HCT116 (cell line): ENCODE data around the gene NFKB2. TPM values are rescaled to one million over a fixed set of nuclear protein-coding genes. Genes with fewer than 3 reads are reported as not detected.

Experiments
- ATAC-seq: fragments of 200-7000 bp; cut with Tn5 transposase; 2 replicates; pipeline ENCODE4 v1.9.1; 2020; ENCODE audit warnings: mild to moderate bottlenecking, moderate library complexity
- BruUV-seq: library from RNA; stranded (reverse); fragments of 400-500 nt; replicated peaks from 2 replicates; lab custom pipeline; 2021; lab: Mats Ljungman, UMichigan
- CTCF ChIA-PET: fragments of 300-600 bp; sonication (Branson Sonifier 250); formaldehyde crosslinking; loops from one replicate; lab custom pipeline; 2021; ENCODE audit warnings: antibody characterized with exemption; lab: Charles Lee
- POLR2A ChIA-PET: fragments of 300-600, 350-600 bp; sonication (Branson Sonifier 250); formaldehyde crosslinking; loops from one replicate; lab custom pipeline; 2021; ENCODE audit warnings: antibody characterized with exemption; lab: Charles Lee
- RAD21 ChIA-PET, 2 experiments: fragments of 300-600 bp; sonication (Branson Sonifier 250); formaldehyde crosslinking; loops; one replicate each; lab custom pipeline; 2023; ENCODE audit warnings: low total read pairs in 2 of 2; ENCODE audit not compliant: uncharacterized antibody in 2 of 2, unreplicated experiment in 2 of 2, low non-redundant PET in 1 of 2; lab: Charles Lee
- DNase-seq: peaks from one replicate; pipeline ENCODE4 v3.0.0-alpha.2; 2010; ENCODE audit warnings: low read depth, low spot score
- H2AFZ ChIP-seq: fragments of 200-600 bp; shearing (Covaris generic), sonication (generic); 2 replicates; pipeline ENCODE4 v1.6.1; 2017; ENCODE audit warnings: low read depth, mixed run types, mixed read lengths, antibody characterized with exemption, low read length; ENCODE audit not compliant: poor library complexity, severe bottlenecking
- H3K27ac ChIP-seq: 2 replicates; pipeline ENCODE4 v1.5.1; 2012; ENCODE audit warnings: low read depth, low read length
- H3K27me3 ChIP-seq: fragments of 200-600 bp; sonication (generic); 2 replicates; pipeline ENCODE4 v1.6.1; 2016; ENCODE audit warnings: mixed run types, low read length, mixed read lengths; ENCODE audit not compliant: insufficient read depth
- H3K36me3 ChIP-seq, 2 experiments: fragments of 200-500 bp in 1 of 2; fragments of 200-600 bp in 1 of 2; sonication (Bioruptor generic) in 1 of 2; sonication (generic) in 1 of 2; 2 replicates each; pipeline versions ENCODE4 v1.5.1 to v1.6.1; 2014 to 2016; ENCODE audit warnings: low read length in 2 of 2, inconsistent platforms in 1 of 2, mixed read lengths in 1 of 2, mixed run types in 1 of 2; ENCODE audit not compliant: insufficient read depth in 2 of 2, control insufficient read depth in 1 of 2
- H3K4me1 ChIP-seq, 2 experiments: fragments of 200-600 bp in 1 of 2; sonication (generic) in 1 of 2; 2 replicates each; pipeline versions ENCODE4 v1.5.1 to v1.6.1; 2012 to 2017; ENCODE audit warnings: low read length in 2 of 2, inconsistent platforms in 1 of 2, mild to moderate bottlenecking in 1 of 2, mixed read lengths in 1 of 2, mixed run types in 1 of 2, moderate library complexity in 1 of 2; ENCODE audit not compliant: insufficient read depth in 2 of 2, control insufficient read depth in 1 of 2
- H3K4me2 ChIP-seq: fragments of 200-600 bp; sonication (generic); 2 replicates; pipeline ENCODE4 v1.6.1; 2017; ENCODE audit warnings: mixed run types, low read length, mixed read lengths
- H3K4me3 ChIP-seq, 2 experiments: fragments of 200-600 bp in 1 of 2; sonication (generic) in 1 of 2; replicated peaks in 1 of 2; 2 replicates each; pipeline ENCODE4 v1.5.1; 2011 to 2016; ENCODE audit warnings: low read length in 2 of 2, control low read depth in 1 of 2, low read depth in 1 of 2, mild to moderate bottlenecking in 1 of 2, mixed read lengths in 1 of 2, mixed run types in 1 of 2
- H3K79me2 ChIP-seq: fragments of 200-600 bp; sonication (generic); 2 replicates; pipeline ENCODE4 v1.6.1; 2017; ENCODE audit warnings: mild to moderate bottlenecking, mixed run types, low read length, moderate library complexity, mixed read lengths; ENCODE audit not compliant: insufficient read depth
- H3K9ac ChIP-seq: fragments of 200-600 bp; sonication (generic); 2 replicates; pipeline ENCODE4 v1.6.1; 2016; ENCODE audit warnings: low read length, mixed read lengths
- H3K9me2 ChIP-seq: fragments of 200-600 bp; sonication (generic), shearing (Covaris generic); 2 replicates; pipeline ENCODE4 v1.6.1; 2017; ENCODE audit warnings: mixed run types, mild to moderate bottlenecking, moderate library complexity; ENCODE audit not compliant: insufficient read depth
- H3K9me3 ChIP-seq, 2 experiments: fragments of 200-500 bp in 1 of 2; fragments of 200-600 bp in 1 of 2; sonication (Bioruptor generic) in 1 of 2; sonication (generic) in 1 of 2; 2 replicates each; pipeline ENCODE4 v1.6.1; 2014 to 2017; ENCODE audit warnings: low read length in 2 of 2, mixed read lengths in 2 of 2, inconsistent platforms in 1 of 2, low read depth in 1 of 2, mild to moderate bottlenecking in 1 of 2, mixed run types in 1 of 2, moderate library complexity in 1 of 2; ENCODE audit not compliant: control insufficient read depth in 1 of 2, insufficient read depth in 1 of 2
- H4K20me1 ChIP-seq: fragments of 200-600 bp; sonication (generic), shearing (Covaris generic); 2 replicates; pipeline ENCODE4 v1.6.1; 2017; ENCODE audit warnings: mixed run types, mild to moderate bottlenecking, moderate library complexity; ENCODE audit not compliant: insufficient read depth
- ATF3 ChIP-seq: IDR thresholded peaks from 2 replicates; pipeline ENCODE4 v1.6.1; 2012
- CBX3 ChIP-seq: IDR thresholded peaks from 2 replicates; pipeline ENCODE4 v1.6.1; 2012; ENCODE audit warnings: low read depth
- EGR1 ChIP-seq: IDR thresholded peaks from 2 replicates; pipeline ENCODE4 v1.6.1; 2012; ENCODE audit warnings: low read depth
- ELF1 ChIP-seq: IDR thresholded peaks from 2 replicates; pipeline ENCODE4 v1.6.1; 2012; ENCODE audit warnings: low read depth, borderline replicate concordance
- EZH2 ChIP-seq: fragments of 200-600 bp; sonication (generic); IDR thresholded peaks from 2 replicates; pipeline ENCODE4 v1.6.1; 2017; ENCODE audit warnings: antibody characterized with exemption, mixed run types
- MAX ChIP-seq: IDR thresholded peaks from 2 replicates; pipeline ENCODE4 v1.6.1; 2012
- POLR2A ChIP-seq: IDR thresholded peaks from 2 replicates; pipeline ENCODE4 v1.7.0; 2011; ENCODE audit warnings: borderline replicate concordance; ENCODE audit not compliant: insufficient read depth, insufficient read length; ENCODE audit errors: extremely low read depth
- POLR2AphosphoS5 ChIP-seq: IDR thresholded peaks from 2 replicates; pipeline ENCODE4 v1.6.1; 2011; ENCODE audit warnings: mild to moderate bottlenecking, low read depth, low read length, moderate library complexity
- SP1 ChIP-seq: IDR thresholded peaks from 2 replicates; pipeline ENCODE4 v1.6.1; 2012; ENCODE audit warnings: low read depth
- YY1 ChIP-seq: IDR thresholded peaks from 2 replicates; pipeline ENCODE4 v1.6.1; 2011; ENCODE audit warnings: low read length, low read depth, moderate library complexity, mild to moderate bottlenecking; ENCODE audit not compliant: insufficient replicate concordance; ENCODE audit errors: extremely low read depth
- intact Hi-C: fragments of 100-400 bp; cut with micrococcal nuclease; formaldehyde crosslinking; loops from 2 replicates; pipeline ENCODE4 v1.10.0; 2022
- total RNA-seq: library from RNA; stranded (reverse); gene quantifications from one replicate; pipeline ENCODE4 v1.2.1, GENCODE V29; 2021; ENCODE audit not compliant: unreplicated experiment

The NFKB2 gene
- total RNA-seq, 1 experiment from 2014 or later, result 115 TPM

- no peaks in the 10 kb centered on the region for H4K20me1 ChIP-seq
- peaks cover 0 to 26% of the 10 kb centered on the region in 2 experiments; a peak in 2 of 4 replicates for H3K4me1 ChIP-seq
- ChIA-PET CTCF (interaction anchor here (1.1 kb wide), 1 partner anchor 13 kb away, joined by 3 read pairs; no protein-coding TSS in a partner anchor), POLR2A (interaction anchor here (0.9 to 6.6 kb wide), 2 partner anchors 12 to 16 kb away, joined by 3 to 36 read pairs; partner anchors contain the start of gene C10orf95), RAD21 (no interaction called here)
- H3K9ac ChIP-seq, result no peak overlapping the region
- no TSS peak for BruUV-seq
- H3K9me2 ChIP-seq, result no peaks in the 10 kb centered on the region
- no peak overlapping the region for H3K4me3 ChIP-seq
- H3K36me3 ChIP-seq, result no peaks in the 10 kb centered on the region
- TF ChIP-seq POLR2AphosphoS5 (no peak), ELF1 (no peak), EGR1 (no peak), MAX (no peak), ATF3 (no peak), EZH2 (no peak), POLR2A (no peak)
- H3K9me3 ChIP-seq, result no peaks in the 10 kb centered on the region
- H3K79me2 ChIP-seq, result peaks cover 19% of the 10 kb centered on the region
- intact Hi-C loops, result no loop called here
- peaks cover 7% of the 10 kb centered on the region; the same call in 1 of the 2 replicates for H3K27me3 ChIP-seq
- ATAC-seq (no peak), DNase-seq (no peak)
- no peak overlapping the region for H3K27ac ChIP-seq
- no peak overlapping the region for H2AFZ ChIP-seq
- no peak overlapping the region for H3K4me2 ChIP-seq
These were observed 39.6 kb downstream of the NFKB2 start for GRCh38 chr10:102435133-102435497.

GRCh38 chr10:102435529-102436233 lies 40.2 kb downstream of the NFKB2 start:
- Histone ChIP-seq H3K79me2 (peaks cover 15% of the 10 kb centered on the region), H3K36me3 (no peaks in the 10 kb centered on the region), H3K9ac (no peak overlapping the region), H2AFZ (no peak overlapping the region), H3K27me3 (peaks cover 7% of the 10 kb centered on the region; the same call in 1 of the 2 replicates), H3K4me1 (peaks cover 0 to 24% of the 10 kb centered on the region in 2 experiments; a peak in 2 of 4 replicates), H3K9me3 (no peaks in the 10 kb centered on the region), H3K9me2 (no peaks in the 10 kb centered on the region), H3K4me2 (no peak overlapping the region)
- POLR2A ChIA-PET, result interaction anchor here (6.6 kb wide), 1 partner anchor 15 kb away, joined by 36 read pairs; the partner anchor contains the start of gene C10orf95
- intact Hi-C loops, result no loop called here
- ATAC-seq, result no peak
- no TSS peak for BruUV-seq
- TF ChIP-seq MAX, result no peak
- TF ChIP-seq CBX3, result no peak
- TF ChIP-seq SP1, result no peak
- TF ChIP-seq YY1, result no peak
- TF ChIP-seq POLR2A, result no peak
- no peak for TF ChIP-seq EZH2
- TF ChIP-seq ELF1, result no peak
- TF ChIP-seq, all 23 proteins: peak for 0
- no peak for DNase-seq
- Histone ChIP-seq H3K4me3 (no peak overlapping the region), H3K27ac (no peak overlapping the region), H4K20me1 (no peaks in the 10 kb centered on the region)
- ChIA-PET CTCF (interaction anchor here (1.1 kb wide), 2 partner anchors 13 to 148 kb away, joined by 3 read pairs; no protein-coding TSS in a partner anchor), RAD21 (no interaction called here)
